ENCODE data around the gene TNIK.

TNIK gene

DNA sequence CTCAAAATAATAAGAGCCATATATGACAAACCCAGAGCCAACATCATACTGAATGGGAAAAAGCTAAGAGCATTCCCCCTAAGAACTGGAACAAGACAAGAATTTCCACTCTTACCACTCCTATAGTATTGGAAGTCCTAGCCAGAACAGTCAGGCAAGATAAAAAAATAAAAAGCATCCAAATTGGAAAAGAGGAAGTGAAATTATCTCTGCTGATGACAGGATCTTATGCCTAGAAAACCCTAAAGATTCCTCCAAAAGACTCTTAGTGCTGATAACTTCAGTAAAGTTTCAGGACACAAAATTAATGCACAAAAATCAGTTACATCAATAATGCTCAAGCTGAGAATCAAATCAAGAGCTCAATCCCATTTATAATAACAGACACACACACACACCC, 387.8 kb downstream of the TNIK start:
- Histone ChIP-seq H3K9me3 (no peaks in the 10 kb centered on the region), H3K36me3 (no peaks in the 10 kb centered on the region), H3K27me3 (no peaks in the 10 kb centered on the region), H3K4me1 (no peaks in the 10 kb centered on the region), H3K4me3 (ENCODE audit: low read depth, low read length) (no peak overlapping the region)
- TF ChIP-seq, protein P1, sequence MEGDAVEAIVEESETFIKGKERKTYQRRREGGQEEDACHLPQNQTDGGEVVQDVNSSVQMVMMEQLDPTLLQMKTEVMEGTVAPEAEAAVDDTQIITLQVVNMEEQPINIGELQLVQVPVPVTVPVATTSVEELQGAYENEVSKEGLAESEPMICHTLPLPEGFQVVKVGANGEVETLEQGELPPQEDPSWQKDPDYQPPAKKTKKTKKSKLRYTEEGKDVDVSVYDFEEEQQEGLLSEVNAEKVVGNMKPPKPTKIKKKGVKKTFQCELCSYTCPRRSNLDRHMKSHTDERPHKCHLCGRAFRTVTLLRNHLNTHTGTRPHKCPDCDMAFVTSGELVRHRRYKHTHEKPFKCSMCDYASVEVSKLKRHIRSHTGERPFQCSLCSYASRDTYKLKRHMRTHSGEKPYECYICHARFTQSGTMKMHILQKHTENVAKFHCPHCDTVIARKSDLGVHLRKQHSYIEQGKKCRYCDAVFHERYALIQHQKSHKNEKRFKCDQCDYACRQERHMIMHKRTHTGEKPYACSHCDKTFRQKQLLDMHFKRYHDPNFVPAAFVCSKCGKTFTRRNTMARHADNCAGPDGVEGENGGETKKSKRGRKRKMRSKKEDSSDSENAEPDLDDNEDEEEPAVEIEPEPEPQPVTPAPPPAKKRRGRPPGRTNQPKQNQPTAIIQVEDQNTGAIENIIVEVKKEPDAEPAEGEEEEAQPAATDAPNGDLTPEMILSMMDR (IDR thresholded peaks at IDR 0.05; ENCODE audit: low read depth, low read length) = no peak
- DNase-seq = no peak

DNA sequence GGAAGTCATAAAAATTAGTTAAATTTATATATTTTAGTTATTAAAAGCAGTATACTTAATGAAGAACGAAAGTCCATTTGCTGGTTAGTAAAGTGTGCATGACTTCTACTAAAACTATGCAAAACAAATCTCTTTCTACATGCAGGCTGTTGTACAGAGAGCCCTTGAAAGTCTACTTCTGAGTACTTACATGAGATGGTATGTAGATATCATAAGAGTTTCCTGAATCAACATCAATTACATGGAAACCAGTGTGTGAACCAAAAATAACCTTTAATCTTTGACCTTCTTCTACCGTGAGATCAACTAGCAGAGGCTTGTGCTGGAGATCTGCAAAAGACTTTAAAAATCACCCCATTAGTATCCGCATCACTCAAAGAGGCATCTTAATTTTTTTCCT, 391.5 kb downstream of the TNIK start:
- Histone ChIP-seq H3K27me3 (no peaks in the 10 kb centered on the region), H3K36me3 (no peaks in the 10 kb centered on the region), H3K9me3 (no peaks in the 10 kb centered on the region), H3K4me3 (ENCODE audit: low read depth, low read length) (no peak overlapping the region), H3K4me1 (no peaks in the 10 kb centered on the region)
- no peak for DNase-seq
- TF ChIP-seq, protein P1 (IDR thresholded peaks at IDR 0.05; ENCODE audit: low read depth, low read length) = no peak

DNA sequence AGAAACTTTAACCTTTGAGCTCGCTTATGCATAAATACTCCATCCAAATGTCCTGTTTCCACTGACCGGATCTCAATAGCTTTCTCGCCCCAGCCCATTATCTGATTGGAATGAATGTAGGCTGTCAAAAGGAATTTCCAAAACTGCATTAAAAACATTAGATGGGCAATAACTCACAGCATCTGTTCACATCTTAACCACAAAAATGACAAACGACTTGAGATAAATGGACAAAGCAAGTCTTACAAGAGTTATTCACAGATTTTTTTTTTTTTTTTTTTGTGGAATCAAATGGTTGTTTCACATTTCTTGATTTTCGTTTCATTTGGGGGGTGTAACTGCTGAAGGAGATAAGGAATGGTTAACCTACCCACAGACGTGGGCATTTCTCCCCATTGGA, 394.0 kb downstream of the TNIK start:
- H3K27me3 ChIP-seq = no peaks in the 10 kb centered on the region
- H3K9me3 ChIP-seq = no peaks in the 10 kb centered on the region
- H3K36me3 ChIP-seq = no peaks in the 10 kb centered on the region
- TF ChIP-seq, protein P1 (IDR thresholded peaks at IDR 0.05; ENCODE audit: low read depth, low read length) = no peak
- no peak overlapping the region for H3K4me3 ChIP-seq (ENCODE audit: low read depth, low read length)
- no peaks in the 10 kb centered on the region for H3K4me1 ChIP-seq
- DNase-seq = no peak

DNA sequence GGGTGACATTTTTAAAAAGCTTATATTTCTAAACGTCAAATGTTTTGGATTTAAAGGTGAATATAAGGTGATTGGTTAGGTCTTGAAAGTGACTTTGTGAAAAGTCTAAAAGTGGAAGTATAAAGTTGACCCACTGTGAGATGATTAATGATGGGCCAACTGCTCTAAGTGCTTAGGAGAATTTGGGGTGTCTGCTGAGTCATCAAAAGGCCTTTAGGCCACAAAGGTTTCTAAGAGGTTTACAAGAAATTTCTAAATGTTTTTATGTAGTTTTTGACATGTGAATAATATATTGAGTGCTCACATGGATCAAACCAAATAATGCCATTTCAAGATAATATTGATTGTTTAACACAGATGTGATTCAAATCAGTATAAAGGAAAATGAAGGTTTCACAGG, 394.5 kb downstream of the TNIK start:
- Histone ChIP-seq H3K27me3 (no peaks in the 10 kb centered on the region), H3K4me1 (no peaks in the 10 kb centered on the region), H3K36me3 (no peaks in the 10 kb centered on the region), H3K4me3 (ENCODE audit: low read depth, low read length) (no peak overlapping the region), H3K9me3 (no peaks in the 10 kb centered on the region)
- DNase-seq = no peak
- TF ChIP-seq, protein P1 (IDR thresholded peaks at IDR 0.05; ENCODE audit: low read depth, low read length) = no peak

DNA sequence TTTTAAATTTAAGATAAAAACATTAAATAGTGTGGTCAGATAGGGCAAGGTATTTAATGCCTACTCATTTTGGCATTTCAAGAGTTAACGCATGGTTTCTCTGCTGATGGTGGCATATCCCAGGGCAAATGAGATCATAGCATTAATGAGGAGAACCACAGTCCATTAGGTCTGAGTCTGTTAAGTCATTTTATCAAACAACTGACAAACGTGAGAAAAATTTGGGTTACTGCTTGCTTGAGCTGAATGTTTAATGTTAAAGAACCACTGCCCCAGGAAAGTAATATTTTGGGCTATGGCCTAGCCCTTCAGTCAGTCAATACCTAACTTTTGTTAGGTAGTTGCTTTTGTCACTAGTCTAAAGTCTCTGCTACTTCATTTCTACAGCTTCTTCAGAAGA, 395.7 kb downstream of the TNIK start:
- no peak overlapping the region for H3K4me3 ChIP-seq (ENCODE audit: low read depth, low read length)
- no peak for DNase-seq
- H3K36me3 ChIP-seq = no peaks in the 10 kb centered on the region
- H3K27me3 ChIP-seq = no peaks in the 10 kb centered on the region
- no peaks in the 10 kb centered on the region for H3K4me1 ChIP-seq
- TF ChIP-seq, protein P1 (IDR thresholded peaks at IDR 0.05; ENCODE audit: low read depth, low read length) = no peak
- H3K9me3 ChIP-seq = no peaks in the 10 kb centered on the region

DNA sequence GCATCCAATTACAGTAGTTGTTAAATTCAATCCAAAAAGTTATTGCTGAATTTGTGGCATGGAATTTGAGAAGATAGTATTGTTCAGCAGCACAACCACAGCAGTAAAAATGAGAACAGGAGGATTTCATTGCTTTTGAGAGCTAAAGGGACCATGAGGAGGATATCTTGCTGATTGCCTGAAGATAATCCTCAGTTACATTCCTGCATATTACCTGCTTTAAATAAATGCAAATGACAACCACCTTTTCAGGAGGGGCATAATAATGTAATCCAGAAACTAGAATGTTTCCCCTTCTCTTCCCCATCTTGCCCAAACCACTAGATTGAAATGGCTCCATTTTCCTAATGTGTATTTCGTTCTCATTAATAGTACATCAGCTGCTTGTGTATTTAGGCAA, 398.5 kb downstream of the TNIK start:
- DNase-seq = no peak
- TF ChIP-seq, protein P1 (IDR thresholded peaks at IDR 0.05; ENCODE audit: low read depth, low read length) = no peak
- H3K9me3 ChIP-seq = no peaks in the 10 kb centered on the region
- no peaks in the 10 kb centered on the region for H3K27me3 ChIP-seq
- H3K4me3 ChIP-seq (ENCODE audit: low read depth, low read length) = no peak overlapping the region
- H3K4me1 ChIP-seq = no peaks in the 10 kb centered on the region
- no peaks in the 10 kb centered on the region for H3K36me3 ChIP-seq
